Upper lobe of right lung (tissue), 1 donor: ENCODE measurements around the gene DRC7. TPM values are rescaled to one million over a fixed set of nuclear protein-coding genes. Genes with fewer than 3 reads are reported as not detected.

Source experiments
- ATAC-seq: fragments of 200-7000 bp; cut with Tn5 transposase; one replicate; pipeline ENCODE4 v1.9.1; 2020; ENCODE audit warnings: mild to moderate bottlenecking, moderate library complexity
- DNase-seq: peaks from one replicate; pipeline ENCODE4 v3.0.0-alpha.2; 2020
- H3K27ac ChIP-seq: fragments of 200-600 bp; one replicate; pipeline ENCODE4 v1.8.0; 2022
- H3K27me3 ChIP-seq: fragments of 200-600 bp; one replicate; pipeline ENCODE4 v1.8.0; 2022; ENCODE audit warnings: mild to moderate bottlenecking
- H3K36me3 ChIP-seq: fragments of 200-600 bp; one replicate; pipeline ENCODE4 v1.8.0; 2022
- H3K4me1 ChIP-seq: fragments of 200-600 bp; one replicate; pipeline ENCODE4 v1.8.0; 2022
- H3K4me3 ChIP-seq: fragments of 200-600 bp; one replicate; pipeline ENCODE4 v1.8.0; 2022; ENCODE audit warnings: mild to moderate bottlenecking
- H3K9me3 ChIP-seq: fragments of 200-600 bp; one replicate; pipeline ENCODE4 v1.8.0; 2022
- intact Hi-C: fragments of 100-400 bp; cut with DNase I; formaldehyde crosslinking; loops from one replicate; pipeline ENCODE4 v1.11.0; 2022
- total RNA-seq: library from RNA; stranded (reverse); fragmentation: NEBNext Ultra II Directional; extraction: Animal tissue kit (Norgen Biotek cat#: 25700); gene quantifications from one replicate; pipeline ENCODE4 v1.2.1, GENCODE V29; 2021
- TF ChIP-seq, protein P1 (sequence below): fragments of 200-600 bp; IDR thresholded peaks from one replicate; pipeline ENCODE4 v1.8.0; 2022; ENCODE audit warnings: antibody characterized with exemption
- donor health status: DM: no; HTN: yes; CAD: no; lungs with severe emphysema.

DRC7 gene
- total RNA-seq, 1 donor from 2014 or later, result not detected

- TF ChIP-seq, protein P1, sequence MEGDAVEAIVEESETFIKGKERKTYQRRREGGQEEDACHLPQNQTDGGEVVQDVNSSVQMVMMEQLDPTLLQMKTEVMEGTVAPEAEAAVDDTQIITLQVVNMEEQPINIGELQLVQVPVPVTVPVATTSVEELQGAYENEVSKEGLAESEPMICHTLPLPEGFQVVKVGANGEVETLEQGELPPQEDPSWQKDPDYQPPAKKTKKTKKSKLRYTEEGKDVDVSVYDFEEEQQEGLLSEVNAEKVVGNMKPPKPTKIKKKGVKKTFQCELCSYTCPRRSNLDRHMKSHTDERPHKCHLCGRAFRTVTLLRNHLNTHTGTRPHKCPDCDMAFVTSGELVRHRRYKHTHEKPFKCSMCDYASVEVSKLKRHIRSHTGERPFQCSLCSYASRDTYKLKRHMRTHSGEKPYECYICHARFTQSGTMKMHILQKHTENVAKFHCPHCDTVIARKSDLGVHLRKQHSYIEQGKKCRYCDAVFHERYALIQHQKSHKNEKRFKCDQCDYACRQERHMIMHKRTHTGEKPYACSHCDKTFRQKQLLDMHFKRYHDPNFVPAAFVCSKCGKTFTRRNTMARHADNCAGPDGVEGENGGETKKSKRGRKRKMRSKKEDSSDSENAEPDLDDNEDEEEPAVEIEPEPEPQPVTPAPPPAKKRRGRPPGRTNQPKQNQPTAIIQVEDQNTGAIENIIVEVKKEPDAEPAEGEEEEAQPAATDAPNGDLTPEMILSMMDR, result no peak
Observed at GRCh38 chr16:57751539-57752202, 57.1 kb downstream of the DRC7 start.

GRCh38 chr16:57752203-57752580, 57.6 kb downstream of the DRC7 start:
- no peak overlapping the region for H3K27ac ChIP-seq
- intact Hi-C loops, result no loop called here
- DNase-seq, result no peak
- peaks cover 19% of the 10 kb centered on the region for H3K36me3 ChIP-seq
- no peaks in the 10 kb centered on the region for H3K4me1 ChIP-seq
- H3K27me3 ChIP-seq, result no peaks in the 10 kb centered on the region
- ATAC-seq, result no peak
- H3K9me3 ChIP-seq, result no peaks in the 10 kb centered on the region
- no peak overlapping the region for H3K4me3 ChIP-seq
- TF ChIP-seq, protein P1, result no peak

More at GRCh38 chr16:57751539-57752202, 57.1 kb downstream of the DRC7 start:
- no peak overlapping the region for H3K4me3 ChIP-seq
- H3K27ac ChIP-seq, result no peak overlapping the region
- H3K9me3 ChIP-seq, result no peaks in the 10 kb centered on the region
- intact Hi-C loops, result no loop called here
- H3K36me3 ChIP-seq, result peaks cover 19% of the 10 kb centered on the region
- H3K4me1 ChIP-seq, result no peaks in the 10 kb centered on the region
- ATAC-seq, result no peak
- DNase-seq, result no peak
- H3K27me3 ChIP-seq, result no peaks in the 10 kb centered on the region

GRCh38 chr16:57752581-57753447, 58.2 kb downstream of the DRC7 start:
- ATAC-seq (no peak), DNase-seq (no peak)
- Histone ChIP-seq H3K4me3 (no peak overlapping the region), H3K27me3 (no peaks in the 10 kb centered on the region), H3K27ac (no peak overlapping the region), H3K9me3 (no peaks in the 10 kb centered on the region), H3K4me1 (peaks cover 6% of the 10 kb centered on the region), H3K36me3 (peaks cover 18% of the 10 kb centered on the region)
- TF ChIP-seq, protein P1, result no peak
- intact Hi-C loops, result no loop called here

GRCh38 chr16:57753448-57754353, 59.1 kb downstream of the DRC7 start:
- intact Hi-C loops, result no loop called here
- no peak for ATAC-seq
- TF ChIP-seq, protein P1, result no peak
- Histone ChIP-seq H3K27ac (no peak overlapping the region), H3K27me3 (no peaks in the 10 kb centered on the region), H3K36me3 (peaks cover 23% of the 10 kb centered on the region), H3K9me3 (no peaks in the 10 kb centered on the region), H3K4me1 (peaks cover 8% of the 10 kb centered on the region), H3K4me3 (no peak overlapping the region)
- DNase-seq, result no peak

DNA sequence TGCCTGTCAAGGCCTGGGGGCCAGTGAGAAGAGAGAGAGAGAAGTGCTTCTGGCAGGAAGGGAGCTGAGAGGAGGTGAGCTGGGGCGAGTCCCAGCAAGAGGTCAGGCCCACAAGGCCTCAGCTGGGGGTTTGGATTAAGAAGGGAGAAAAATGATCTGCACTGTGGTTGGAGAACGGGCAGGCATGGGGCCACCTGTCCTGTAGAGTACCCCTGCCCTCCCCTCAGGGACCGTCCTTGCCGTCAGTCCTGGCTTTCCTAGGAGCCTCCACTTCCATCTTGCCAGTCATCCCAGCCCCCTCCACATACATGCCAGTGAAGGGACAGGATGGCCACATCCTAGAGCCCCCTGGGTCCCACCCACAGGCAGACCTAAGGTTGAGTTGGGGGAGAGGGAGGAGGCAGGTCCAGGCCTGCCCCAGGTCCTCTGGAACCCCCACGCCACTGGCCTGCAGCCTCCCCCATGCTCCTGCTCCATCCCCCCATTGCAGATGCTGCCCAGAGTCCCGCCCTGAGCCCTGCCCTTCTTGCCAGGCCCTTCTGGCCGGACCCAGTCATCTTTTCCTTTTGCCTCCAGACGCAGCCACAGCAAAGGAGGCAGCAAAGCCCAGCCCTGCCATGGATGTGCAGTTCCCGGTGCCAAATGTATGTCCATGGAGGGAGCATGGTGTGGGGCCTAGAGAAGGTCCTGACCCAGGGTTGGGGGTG, 59.9 kb downstream of the DRC7 start:
- H3K4me3 ChIP-seq, result no peak overlapping the region
- intact Hi-C loops, result loop anchor here (5.0 kb wide), 1 partner anchor 108 kb away; no protein-coding TSS in a partner anchor
- ATAC-seq, result no peak
- TF ChIP-seq, protein P1, result no peak
- no peaks in the 10 kb centered on the region for H3K9me3 ChIP-seq
- DNase-seq, result no peak
- H3K4me1 ChIP-seq, result peaks cover 8% of the 10 kb centered on the region
- H3K36me3 ChIP-seq, result peaks cover 23% of the 10 kb centered on the region
- no peak overlapping the region for H3K27ac ChIP-seq
- no peaks in the 10 kb centered on the region for H3K27me3 ChIP-seq
